HEK293T (cell line): ENCODE results near the gene MMP11.

Source experiments
- CTCF ChIA-PET: fragments of 350-600 bp; formaldehyde crosslinking; extraction: SDS; loops from one replicate; lab custom pipeline; 2021; ENCODE audit warnings: antibody characterized with exemption, inconsistent platforms; lab: Yijun Ruan, JAX
- POLR2A ChIA-PET: fragments of 350-600 bp; formaldehyde crosslinking; extraction: SDS; loops from one replicate; lab custom pipeline; 2020; ENCODE audit warnings: antibody characterized with exemption, inconsistent platforms; lab: Yijun Ruan, JAX
- DNase-seq: peaks from one replicate; pipeline ENCODE4 v3.0.0; 2012; ENCODE audit warnings: mixed read lengths; ENCODE audit errors: extremely low spot score
- ARNT ChIP-seq: fragments of 450-650 bp; IDR thresholded peaks from 2 replicates; pipeline ENCODE4 v1.6.1; 2017; ENCODE audit warnings: mild to moderate bottlenecking
- BHLHE40 ChIP-seq: fragments of 450-650 bp; IDR thresholded peaks from 2 replicates; pipeline ENCODE4 v1.6.1; 2016; ENCODE audit warnings: mild to moderate bottlenecking, moderate library complexity, borderline replicate concordance
- CTBP1 ChIP-seq: fragments of 450-650 bp; IDR thresholded peaks from 2 replicates; pipeline ENCODE4 v1.6.1; 2016; ENCODE audit warnings: borderline replicate concordance
- ELF4 ChIP-seq: fragments of 450-650 bp; IDR thresholded peaks from 2 replicates; pipeline ENCODE4 v1.6.1; 2017; ENCODE audit warnings: antibody characterized with exemption
- FOXA1 ChIP-seq: fragments of 450-650 bp; IDR thresholded peaks from 2 replicates; pipeline ENCODE4 v1.6.1; 2016; ENCODE audit warnings: mild to moderate bottlenecking
- FOXK2 ChIP-seq: fragments of 450-650 bp; IDR thresholded peaks from 2 replicates; pipeline ENCODE4 v1.6.1; 2016; ENCODE audit warnings: mild to moderate bottlenecking
- FOXM1 ChIP-seq: fragments of 450-650 bp; IDR thresholded peaks from 2 replicates; pipeline ENCODE4 v1.6.1; 2017; ENCODE audit warnings: mild to moderate bottlenecking, borderline replicate concordance
- HDGF ChIP-seq: fragments of 450-650 bp; IDR thresholded peaks from 2 replicates; pipeline ENCODE4 v1.6.1; 2017; ENCODE audit warnings: antibody characterized with exemption, borderline replicate concordance
- L3MBTL2 ChIP-seq: fragments of 450-650 bp; conservative IDR thresholded peaks from 2 replicates; pipeline ENCODE4 v1.6.1; 2016; ENCODE audit warnings: mild to moderate bottlenecking
- LEF1 ChIP-seq: fragments of 450-650 bp; IDR thresholded peaks from 2 replicates; pipeline ENCODE4 v1.6.1; 2017; ENCODE audit warnings: mild to moderate bottlenecking, borderline replicate concordance
- SP1 ChIP-seq: fragments of 450-650 bp; IDR thresholded peaks from 2 replicates; pipeline ENCODE4 v1.6.1; 2017
- SUZ12 ChIP-seq: fragments of 450-650 bp; IDR thresholded peaks from 2 replicates; pipeline ENCODE4 v1.6.1; 2016; ENCODE audit warnings: mild to moderate bottlenecking
- TARDBP ChIP-seq: fragments of 450-650 bp; IDR thresholded peaks from 2 replicates; pipeline ENCODE4 v1.6.1; 2016
- ZNF384 ChIP-seq: fragments of 450-650 bp; IDR thresholded peaks from 2 replicates; pipeline ENCODE4 v1.6.1; 2016
- TF ChIP-seq, protein P1 (sequence below): fragments of 450-650 bp; IDR thresholded peaks from 2 replicates; pipeline ENCODE4 v1.6.1; 2016

MMP11 gene

DNA sequence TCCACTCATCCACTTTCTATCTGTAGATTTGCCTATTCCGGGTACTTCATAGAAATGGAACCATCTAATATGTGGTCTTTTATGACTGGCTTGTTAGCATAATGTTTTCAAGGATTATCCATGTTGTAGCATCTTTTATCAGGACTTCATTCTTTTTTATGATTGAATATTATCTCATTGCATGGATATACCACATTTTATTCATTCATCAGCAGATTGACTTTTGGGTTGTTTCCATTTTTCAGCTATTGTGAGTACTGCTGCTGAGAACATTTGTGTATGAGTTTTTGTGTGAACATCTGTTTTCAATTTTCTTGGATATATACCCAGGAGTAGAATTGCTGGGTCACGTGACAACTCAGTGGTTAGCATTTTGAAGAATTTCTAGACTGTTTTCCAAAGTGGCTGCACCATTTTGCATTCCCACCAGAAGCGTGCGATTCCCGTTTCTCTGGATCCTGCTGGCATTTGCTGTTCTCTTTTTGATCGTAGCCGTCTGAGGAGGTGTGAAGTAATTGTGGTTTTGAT, 57.3 kb downstream of the MMP11 start:
- ChIA-PET POLR2A (interaction anchor here (2.2 kb wide), 1 partner anchor 28 kb away, joined by 7 read pairs; the partner anchor contains the start of gene SLC2A11), CTCF (no interaction called here)
- TF ChIP-seq CTBP1 (no peak), BHLHE40 (no peak), FOXA1 (no peak), ELF4 (no peak), L3MBTL2 (no peak), ARNT (no peak), SUZ12 (no peak), LEF1 (no peak), TARDBP (no peak), HDGF (no peak), FOXK2 (no peak)
- TF ChIP-seq, protein P1, sequence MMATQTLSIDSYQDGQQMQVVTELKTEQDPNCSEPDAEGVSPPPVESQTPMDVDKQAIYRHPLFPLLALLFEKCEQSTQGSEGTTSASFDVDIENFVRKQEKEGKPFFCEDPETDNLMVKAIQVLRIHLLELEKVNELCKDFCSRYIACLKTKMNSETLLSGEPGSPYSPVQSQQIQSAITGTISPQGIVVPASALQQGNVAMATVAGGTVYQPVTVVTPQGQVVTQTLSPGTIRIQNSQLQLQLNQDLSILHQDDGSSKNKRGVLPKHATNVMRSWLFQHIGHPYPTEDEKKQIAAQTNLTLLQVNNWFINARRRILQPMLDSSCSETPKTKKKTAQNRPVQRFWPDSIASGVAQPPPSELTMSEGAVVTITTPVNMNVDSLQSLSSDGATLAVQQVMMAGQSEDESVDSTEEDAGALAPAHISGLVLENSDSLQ: no peak
- DNase-seq: no peak

- ChIA-PET POLR2A (interaction anchor here (0.8 to 1.3 kb wide), 2 partner anchors 26 to 64 kb away, joined by 3 to 4 read pairs; partner anchors contain the start of genes CHCHD10 and SLC2A11), CTCF (interaction anchor here (0.6 kb wide), 1 partner anchor 63 kb away, joined by 3 read pairs; no protein-coding TSS in a partner anchor)
- DNase-seq: no peak
- TF ChIP-seq TARDBP (no peak), BHLHE40 (no peak), HDGF (no peak), FOXM1 (no peak), SUZ12 (no peak), L3MBTL2 (no peak), ARNT (no peak), CTBP1 (no peak), SP1 (no peak), ZNF384 (no peak)
- TF ChIP-seq, protein P1: no peak
Measured at GRCh38 chr22:23831261-23831660, 58.6 kb downstream of the MMP11 start.

DNA sequence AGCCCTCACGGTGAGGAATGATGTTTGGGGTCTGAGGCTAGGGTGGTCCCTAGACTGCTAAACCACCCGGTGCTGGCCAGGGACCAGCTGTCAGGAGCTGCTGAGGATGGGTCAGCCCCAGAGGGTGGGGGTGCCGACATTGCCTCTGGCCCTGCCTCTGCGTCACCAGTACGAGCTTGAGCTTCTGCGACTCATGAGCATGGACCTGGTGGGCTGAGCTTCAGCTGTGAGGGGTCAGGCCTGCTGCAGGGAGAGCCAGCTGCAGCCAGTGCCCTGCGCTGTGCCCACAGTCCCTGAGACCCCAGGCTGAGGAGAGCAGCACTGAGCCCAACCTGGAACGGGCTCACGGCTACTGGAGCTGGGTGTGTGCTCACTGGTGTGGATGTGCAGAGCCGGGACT, 59.1 kb downstream of the MMP11 start:
- CTCF ChIA-PET: no interaction called here
- TF ChIP-seq FOXA1 (no peak), L3MBTL2 (no peak), HDGF (no peak), ZNF384 (no peak), ELF4 (no peak), BHLHE40 (no peak), LEF1 (no peak), ARNT (no peak), TARDBP (no peak), FOXM1 (no peak), CTBP1 (no peak), SP1 (no peak)
- TF ChIP-seq, protein P1: no peak
- POLR2A ChIA-PET: interaction anchor here (0.8 to 1.3 kb wide), 2 partner anchors 26 to 64 kb away, joined by 3 to 4 read pairs; partner anchors contain the start of genes CHCHD10 and SLC2A11
- no peak for DNase-seq

DNA sequence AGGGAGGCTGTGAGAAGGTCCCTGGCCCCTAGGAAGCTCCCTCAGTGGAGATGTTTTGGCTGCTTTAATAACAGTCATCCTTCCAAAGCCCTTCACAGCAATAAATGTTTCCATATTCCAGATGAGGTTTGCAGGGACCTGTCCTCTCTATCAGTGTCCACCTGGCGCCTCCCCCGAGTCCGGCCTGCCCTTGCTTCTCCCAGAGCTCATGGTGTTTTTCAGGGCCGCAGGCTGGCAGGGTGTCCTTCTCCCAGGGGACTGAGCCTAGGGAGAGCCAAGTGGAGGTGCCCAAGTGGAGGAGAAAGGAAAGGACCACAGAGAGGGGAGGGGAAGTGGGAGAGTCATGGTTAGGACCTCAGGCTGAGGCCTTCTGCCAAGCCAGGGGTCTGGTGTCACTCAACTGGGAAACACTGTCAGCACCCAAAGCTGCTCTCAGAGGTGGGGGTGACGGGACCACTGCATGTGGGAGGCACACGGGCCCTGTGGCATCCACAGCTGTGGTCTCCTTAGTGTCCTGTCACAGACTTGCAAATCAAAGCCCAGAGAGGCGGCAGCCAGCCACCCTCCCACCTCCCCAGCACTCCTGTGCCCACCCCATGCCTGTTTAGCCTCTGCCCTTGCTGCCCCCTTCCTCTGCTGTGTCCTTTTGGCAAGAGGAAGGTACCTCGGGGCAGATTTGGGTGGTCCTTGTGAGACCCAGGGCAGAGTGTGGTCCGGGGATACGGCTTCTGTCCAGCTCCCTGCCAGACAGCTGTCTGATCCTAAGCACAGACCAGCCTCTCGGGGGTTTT, 59.8 kb downstream of the MMP11 start:
- ChIA-PET POLR2A (interaction anchor here (1.3 kb wide), 1 partner anchor 65 kb away, joined by 4 read pairs; the partner anchor contains the start of gene CHCHD10), CTCF (no interaction called here)
- no peak for TF ChIP-seq BHLHE40
- TF ChIP-seq CTBP1: no peak
- TF ChIP-seq, protein P1: no peak
- DNase-seq: no peak

- ChIA-PET POLR2A (no interaction called here), CTCF (no interaction called here)
- no peak for DNase-seq
- TF ChIP-seq ELF4 (no peak), L3MBTL2 (no peak)
Measured at GRCh38 chr22:23833017-23833751, 60.5 kb downstream of the MMP11 start.
